B cell (primary cell): ENCODE measurements around the gene XPC. TPM values are rescaled to one million over a fixed set of nuclear protein-coding genes. Genes with fewer than 3 reads are reported as not detected.
"Not testable (repeated sequence)": the region's sequence is repeated elsewhere in the genome, so short reads cannot be mapped to it uniquely, and the experiment has no call there.

Experiments used
- ATAC-seq: fragments of 200-7000 bp; cut with Tn5 transposase; one replicate; pipeline ENCODE4 v1.10.0; 2021; ENCODE audit warnings: low read depth, mild to moderate bottlenecking, moderate number of reproducible peaks, moderate library complexity
- CTCF ChIA-PET: fragments of 350-600 bp; sonication (Branson Sonifier 250); formaldehyde crosslinking; loops from one replicate; lab custom pipeline; 2021; ENCODE audit warnings: antibody characterized with exemption, inconsistent platforms; lab: Charles Lee
- POLR2A ChIA-PET: fragments of 350-600 bp; sonication (Branson Sonifier 250); formaldehyde crosslinking; loops from one replicate; lab custom pipeline; 2021; ENCODE audit warnings: antibody characterized with exemption; lab: Charles Lee
- DNase-seq: peaks from one replicate; pipeline ENCODE4 v3.0.0; 2013
- H2AFZ ChIP-seq: 2 replicates; pipeline ENCODE4 v1.6.1; 2012; ENCODE audit warnings: mild to moderate bottlenecking, low read depth, low read length; ENCODE audit not compliant: insufficient read depth, poor library complexity, severe bottlenecking
- H3K27ac ChIP-seq, 2 donors: 1 replicate in 1 of 2; 2 replicates in 1 of 2; pipeline ENCODE4 v1.5.1; 2012 to 2013; ENCODE audit warnings: low read length in 2 of 2, mild to moderate bottlenecking in 2 of 2, moderate library complexity in 1 of 2
- H3K27me3 ChIP-seq, 4 experiments: fragments of 200-600 bp in 1 of 4; sonication (generic) in 1 of 4; replicated peaks in 1 of 4; 1 replicate in 2 of 4; 2 replicates in 2 of 4; pipeline versions ENCODE4 v1.6.1 to v1.7.0; 2013 to 2016; ENCODE audit warnings: low read length in 3 of 4, mild to moderate bottlenecking in 2 of 4, mixed read lengths in 1 of 4, moderate library complexity in 1 of 4; ENCODE audit not compliant: insufficient read depth in 4 of 4, control insufficient read depth in 3 of 4; ENCODE audit errors: control extremely low read depth in 1 of 4
- H3K36me3 ChIP-seq, 2 experiments: replicated peaks in 1 of 2; 1 replicate in 1 of 2; 2 replicates in 1 of 2; pipeline versions ENCODE4 v1.6.1 to v1.7.1; 2013; ENCODE audit warnings: low read length in 1 of 2; ENCODE audit not compliant: insufficient read depth in 2 of 2, control insufficient read depth in 1 of 2; ENCODE audit errors: control extremely low read depth in 1 of 2, extremely low read depth in 1 of 2
- H3K4me1 ChIP-seq, 2 donors: fragments of 200-600 bp in 1 of 2; sonication (generic) in 1 of 2; 1 replicate in 1 of 2; 2 replicates in 1 of 2; pipeline versions ENCODE4 v1.5.1 to v1.6.1; 2013 to 2017; ENCODE audit warnings: low read length in 2 of 2; ENCODE audit not compliant: control insufficient read depth in 2 of 2, insufficient read depth in 2 of 2
- H3K4me2 ChIP-seq: replicated peaks from 2 replicates; pipeline ENCODE3; 2012; ENCODE audit warnings: mild to moderate bottlenecking, low read depth, low read length; ENCODE audit not compliant: poor library complexity, severe bottlenecking
- H3K4me3 ChIP-seq, 5 experiments: fragments of 200-600 bp in 1 of 5; sonication (generic) in 1 of 5; 1 replicate in 3 of 5; 2 replicates in 2 of 5; pipeline versions ENCODE4 v1.5.1 to v1.7.0; 2011 to 2016; ENCODE audit warnings: low read length in 4 of 5, mild to moderate bottlenecking in 4 of 5, low read depth in 2 of 5, control low read depth in 1 of 5, moderate library complexity in 1 of 5; ENCODE audit not compliant: insufficient read depth in 1 of 5; ENCODE audit errors: control extremely low read depth in 1 of 5, extremely low read depth in 1 of 5
- H3K79me2 ChIP-seq: fragments of 200-600 bp; sonication (generic); one replicate; pipeline ENCODE4 v1.6.0; 2016; ENCODE audit warnings: low read length; ENCODE audit not compliant: control insufficient read depth, insufficient read depth
- H3K9ac ChIP-seq: fragments of 200-600 bp; sonication (generic); 2 replicates; pipeline ENCODE4 v1.6.1; 2017; ENCODE audit warnings: mild to moderate bottlenecking, low read length, moderate library complexity
- H3K9me3 ChIP-seq, 3 donors: one replicate each; pipeline versions ENCODE4 v1.6.1 to v1.7.1; 2013; ENCODE audit warnings: low read length in 2 of 3; ENCODE audit not compliant: control insufficient read depth in 2 of 3, insufficient read depth in 1 of 3; ENCODE audit errors: control extremely low read depth in 1 of 3
- H4K20me1 ChIP-seq: 2 replicates; pipeline ENCODE4 v1.6.0; 2012; ENCODE audit warnings: mild to moderate bottlenecking, low read length; ENCODE audit not compliant: insufficient read depth, control insufficient read depth, poor library complexity, severe bottlenecking
- H3K27ac Mint-ChIP-seq: one replicate; pipeline ENCODE4 v1.8.0; 2021; ENCODE audit warnings: mixed read lengths
- H3K27me3 Mint-ChIP-seq: one replicate; pipeline ENCODE4 v1.8.0; 2021; ENCODE audit warnings: mixed read lengths
- H3K4me1 Mint-ChIP-seq: one replicate; pipeline ENCODE4 v1.8.0; 2021; ENCODE audit warnings: mixed read lengths
- H3K4me3 Mint-ChIP-seq: one replicate; pipeline ENCODE4 v1.8.0; 2021; ENCODE audit warnings: mixed read lengths
- H3K9me3 Mint-ChIP-seq: one replicate; pipeline ENCODE4 v1.8.0; 2022; ENCODE audit warnings: mixed read lengths; ENCODE audit not compliant: insufficient read depth
- EZH2 ChIP-seq: IDR thresholded peaks from 2 replicates; pipeline ENCODE4 v1.6.1; 2012; ENCODE audit warnings: borderline replicate concordance, low read depth, mild to moderate bottlenecking, moderate library complexity, low read length; ENCODE audit not compliant: insufficient read depth, poor library complexity, severe bottlenecking
- WGBS: methylation state at CpG from one replicate; pipeline ENCODE4 v1.1.5; 2013; ENCODE audit warnings: missing lambda C conversion rate; ENCODE audit not compliant: insufficient coverage; 5-methylcytosine and 5-hydroxymethylcytosine counted together
- intact Hi-C: fragments of 100-400 bp; cut with micrococcal nuclease; formaldehyde crosslinking; loops from one replicate; pipeline ENCODE4 v1.10.0; 2022
- polyA plus RNA-seq: library from polyadenylated mRNA; depleted of rRNA; stranded (reverse); fragments of >200 nt; gene quantifications from 2 replicates; pipeline ENCODE4 v1.2.3, GENCODE V29; 2012
- total RNA-seq, 2 donors: library from RNA; stranded (reverse); fragments of 120-200 nt in 1 of 2; gene quantifications; 1 replicate in 1 of 2; 2 replicates in 1 of 2; pipeline versions ENCODE4 v1.2.3 to v1.2.4, GENCODE V29; 2013 to 2022
- TF ChIP-seq, protein P1 (sequence below): fragments of 200-600 bp; IDR thresholded peaks from one replicate; pipeline ENCODE4 v1.8.0; 2022; ENCODE audit warnings: antibody characterized with exemption, mild to moderate bottlenecking

Gene XPC
- total and polyA plus RNA-seq, 2 donors (not counting 1 experiment from before 2014, with no cell fraction given) = 22.5 to 67.6 TPM

DNA sequence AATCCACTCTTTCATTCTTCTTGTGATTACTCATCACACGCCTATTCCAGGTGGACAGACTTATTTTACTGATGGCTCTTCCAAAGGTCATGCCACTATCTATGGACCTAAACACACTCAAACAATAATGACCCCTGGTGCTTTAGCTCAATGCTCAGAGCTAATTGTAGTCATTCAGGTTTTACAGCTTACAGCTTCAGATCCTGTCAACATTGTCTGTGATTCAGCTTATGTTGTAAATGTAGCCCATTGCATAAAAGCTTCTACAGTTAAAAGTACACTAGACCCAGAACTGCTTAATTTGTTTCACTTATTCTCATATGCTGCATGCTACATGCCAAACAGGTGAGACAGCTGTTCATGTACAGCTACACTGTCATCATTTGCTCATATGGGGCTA is 49.5 kb upstream of the XPC start:
- 83% methylated on average over 1 of the region's 1 CpG for WGBS
- peaks cover 0 to under 1% (median 0%) of the 10 kb centered on the region in 3 donors for H3K9me3 ChIP-seq
- ATAC-seq (no peak), DNase-seq (no peak)
- intact Hi-C loops = no loop called here
- no peak overlapping the region for H3K4me3 ChIP-seq
- peaks cover 34% of the 10 kb centered on the region for H3K27me3 Mint-ChIP-seq
- no peaks in the 10 kb centered on the region for H3K9me3 Mint-ChIP-seq
- no peak overlapping the region for H3K4me3 Mint-ChIP-seq
- no peak overlapping the region for H2AFZ ChIP-seq
- no peaks in the 10 kb centered on the region for H4K20me1 ChIP-seq
- no peak overlapping the region for H3K27ac Mint-ChIP-seq
- no peaks in the 10 kb centered on the region for H3K36me3 ChIP-seq
- peaks cover 0 to 8% (median 2%) of the 10 kb centered on the region in 4 experiments for H3K27me3 ChIP-seq
- no peak for TF ChIP-seq EZH2
- TF ChIP-seq, protein P1, sequence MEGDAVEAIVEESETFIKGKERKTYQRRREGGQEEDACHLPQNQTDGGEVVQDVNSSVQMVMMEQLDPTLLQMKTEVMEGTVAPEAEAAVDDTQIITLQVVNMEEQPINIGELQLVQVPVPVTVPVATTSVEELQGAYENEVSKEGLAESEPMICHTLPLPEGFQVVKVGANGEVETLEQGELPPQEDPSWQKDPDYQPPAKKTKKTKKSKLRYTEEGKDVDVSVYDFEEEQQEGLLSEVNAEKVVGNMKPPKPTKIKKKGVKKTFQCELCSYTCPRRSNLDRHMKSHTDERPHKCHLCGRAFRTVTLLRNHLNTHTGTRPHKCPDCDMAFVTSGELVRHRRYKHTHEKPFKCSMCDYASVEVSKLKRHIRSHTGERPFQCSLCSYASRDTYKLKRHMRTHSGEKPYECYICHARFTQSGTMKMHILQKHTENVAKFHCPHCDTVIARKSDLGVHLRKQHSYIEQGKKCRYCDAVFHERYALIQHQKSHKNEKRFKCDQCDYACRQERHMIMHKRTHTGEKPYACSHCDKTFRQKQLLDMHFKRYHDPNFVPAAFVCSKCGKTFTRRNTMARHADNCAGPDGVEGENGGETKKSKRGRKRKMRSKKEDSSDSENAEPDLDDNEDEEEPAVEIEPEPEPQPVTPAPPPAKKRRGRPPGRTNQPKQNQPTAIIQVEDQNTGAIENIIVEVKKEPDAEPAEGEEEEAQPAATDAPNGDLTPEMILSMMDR = no peak
- peaks cover 0 to 10% of the 10 kb centered on the region in 2 donors for H3K4me1 ChIP-seq
- no peak overlapping the region for H3K9ac ChIP-seq
- peaks cover 18% of the 10 kb centered on the region for H3K4me1 Mint-ChIP-seq
- ChIA-PET CTCF (interaction anchor here (2.1 kb wide), 1 partner anchor 24 kb away, joined by 5 read pairs; no protein-coding TSS in a partner anchor), POLR2A (no interaction called here)
- no peaks in the 10 kb centered on the region for H3K79me2 ChIP-seq
- H3K27ac ChIP-seq = no peak overlapping the region
- H3K4me2 ChIP-seq = no peak overlapping the region

DNA sequence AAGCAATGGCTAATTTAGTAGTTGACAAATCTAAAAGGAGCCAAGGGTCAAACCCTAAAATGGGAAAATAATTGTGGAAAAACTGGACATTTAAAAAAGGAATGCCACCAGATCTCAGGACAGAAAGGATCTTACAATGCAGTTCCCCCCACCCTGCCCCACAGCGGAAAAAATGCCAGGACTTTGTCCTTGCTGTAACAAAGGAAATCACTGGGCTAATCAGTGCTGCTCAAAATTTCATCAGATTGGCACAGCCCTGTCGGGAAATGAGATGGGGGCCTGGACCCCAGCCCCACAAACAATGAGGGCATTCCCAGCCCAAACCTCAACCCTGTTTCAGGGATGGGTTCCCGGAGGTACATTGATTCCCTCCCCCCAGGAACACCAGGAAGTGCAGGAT is 48.0 kb upstream of the XPC start:
- H3K9me3 Mint-ChIP-seq, H3K4me1 ChIP-seq, H3K4me2 ChIP-seq, H3K79me2 ChIP-seq, H2AFZ ChIP-seq, POLR2A ChIA-PET, H3K4me3 ChIP-seq, H3K27ac ChIP-seq, H3K27me3 ChIP-seq, H3K4me3 Mint-ChIP-seq, H3K9me3 ChIP-seq, H4K20me1 ChIP-seq, H3K9ac ChIP-seq, H3K27ac Mint-ChIP-seq, H3K36me3 ChIP-seq, ATAC-seq, intact Hi-C loops, CTCF ChIA-PET, DNase-seq: not testable (repeated sequence)
- Mint-ChIP-seq H3K27me3 (peaks cover 24% of the 10 kb centered on the region), H3K4me1 (peaks cover 18% of the 10 kb centered on the region)
- WGBS = 72% methylated on average over 3 of the region's 3 CpGs
